GM12891 (cell line): ENCODE results near the gene FAM89B.

ENCODE experiments used
- PAX5 ChIP-seq: IDR thresholded peaks from 2 replicates; pipeline ENCODE4 v1.6.1; 2011; ENCODE audit warnings: low read length, moderate library complexity, mild to moderate bottlenecking; ENCODE audit not compliant: insufficient read depth, severe bottlenecking
- POLR2A ChIP-seq: IDR thresholded peaks from 2 replicates; pipeline ENCODE4 v1.6.1; 2011; ENCODE audit warnings: low read depth, low read length, control low read depth
- POLR2AphosphoS5 ChIP-seq: IDR thresholded peaks from 2 replicates; pipeline ENCODE4 v1.6.1; 2011; ENCODE audit warnings: low read depth, low read length, control low read depth
- SPI1 ChIP-seq: IDR thresholded peaks from 2 replicates; pipeline ENCODE4 v1.6.1; 2011; ENCODE audit warnings: low read depth, low read length, control low read depth
- TAF1 ChIP-seq: IDR thresholded peaks from 2 replicates; pipeline ENCODE4 v1.6.1; 2011; ENCODE audit warnings: low read depth, low read length, control low read depth

- TF ChIP-seq POLR2AphosphoS5 (no peak), POLR2A (no peak), TAF1 (no peak), PAX5 (no peak), SPI1 (no peak)
Measured at GRCh38 chr11:65578134-65578533, 5.8 kb downstream of the FAM89B start.
